Measurements from ENCODE around the gene ALOXE3.
A peak's percentile ranks its signal among the peaks of the same experiment; 100 is the strongest.

ALOXE3 gene

DNA sequence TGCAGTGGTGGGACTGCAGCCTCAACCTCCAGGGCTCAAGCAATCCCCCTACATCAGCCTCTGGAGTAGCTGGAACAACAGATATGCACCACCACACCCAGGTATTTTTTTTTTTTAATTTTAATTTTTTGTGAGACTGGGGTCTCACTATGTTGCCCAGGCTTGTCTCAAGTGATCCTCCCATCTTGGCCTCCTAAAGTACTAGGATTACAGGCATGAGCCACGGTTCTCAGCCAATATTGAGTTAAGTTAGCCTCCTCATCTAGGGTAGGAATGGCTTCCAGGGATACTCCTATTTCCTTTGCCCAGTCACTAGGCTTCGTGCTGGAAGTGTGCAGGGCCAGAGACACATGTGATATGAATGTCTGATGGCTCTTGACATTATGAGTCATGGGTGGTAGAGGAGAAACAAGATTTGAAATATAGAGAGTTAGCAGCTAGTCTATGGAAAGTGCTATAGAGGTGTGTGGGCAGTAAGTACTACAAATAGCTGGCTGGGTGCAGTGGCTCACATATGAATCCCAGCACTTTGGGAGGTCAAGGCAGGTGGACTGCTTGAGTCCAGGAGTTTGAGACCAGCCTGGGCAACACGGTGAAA is 13.6 kb upstream of the ALOXE3 start:
- Histone ChIP-seq H3F3A (ENCODE audit: low read depth) (no peaks in the 10 kb centered on the region), H2AFZ (ENCODE audit: low read length) (no peak overlapping the region), H3K27me3 (ENCODE audit: insufficient read depth, low read length, poor library complexity, severe bottlenecking) (no peaks in the 10 kb centered on the region), H3K9ac (ENCODE audit: low read depth, low read length, poor library complexity, severe bottlenecking) (no peak overlapping the region), H3K36me3 (ENCODE audit: insufficient read depth, low read length) (no peaks in the 10 kb centered on the region), H3K79me2 (ENCODE audit: insufficient read depth, low read length) (no peaks in the 10 kb centered on the region), H3K9me2 (replicated peaks; ENCODE audit: low read depth, low read length) (no peaks in the 10 kb centered on the region), H4K20me1 (ENCODE audit: insufficient read depth, low read length, poor library complexity, severe bottlenecking) (no peaks in the 10 kb centered on the region), H3K9me3 (ENCODE audit: insufficient read depth, low read depth, low read length) (no peaks in the 10 kb centered on the region), H3K4me2 (ENCODE audit: low read depth, low read length, poor library complexity, severe bottlenecking) (no peak overlapping the region), H3K4me3 (ENCODE audit: low read length, poor library complexity, severe bottlenecking) (no peak overlapping the region), H3K4me1 (ENCODE audit: insufficient read depth, low read length, poor library complexity, severe bottlenecking) (peaks cover 4% of the 10 kb centered on the region)
- TF ChIP-seq EZH2phosphoT487 (IDR thresholded peaks at IDR 0.05; ENCODE audit: borderline replicate concordance) = no peak
- TF ChIP-seq CTCF (conservative IDR thresholded peaks at IDR 0.05; ENCODE audit: low read length) = no peak

GRCh38 chr17:8128125-8128784 is 9.9 kb upstream of the ALOXE3 start:
- H3K4me1 ChIP-seq (ENCODE audit: insufficient read depth, low read length, poor library complexity, severe bottlenecking) = peaks cover 26% of the 10 kb centered on the region
- no peaks in the 10 kb centered on the region for H3K36me3 ChIP-seq (ENCODE audit: insufficient read depth, low read length)
- H3K79me2 ChIP-seq (ENCODE audit: insufficient read depth, low read length) = no peaks in the 10 kb centered on the region
- H3K4me3 ChIP-seq (ENCODE audit: low read length, poor library complexity, severe bottlenecking) = no peak overlapping the region
- H2AFZ ChIP-seq (ENCODE audit: low read length) = no peak overlapping the region
- H3K27me3 ChIP-seq (ENCODE audit: insufficient read depth, low read length, poor library complexity, severe bottlenecking) = no peaks in the 10 kb centered on the region
- H3F3A ChIP-seq (ENCODE audit: low read depth) = no peaks in the 10 kb centered on the region
- H4K20me1 ChIP-seq (ENCODE audit: insufficient read depth, low read length, poor library complexity, severe bottlenecking) = no peaks in the 10 kb centered on the region
- H3K4me2 ChIP-seq (ENCODE audit: low read depth, low read length, poor library complexity, severe bottlenecking) = no peak overlapping the region
- TF ChIP-seq CTCF (conservative IDR thresholded peaks at IDR 0.05; ENCODE audit: low read length) = no peak
- no peak for TF ChIP-seq EZH2phosphoT487 (IDR thresholded peaks at IDR 0.05; ENCODE audit: borderline replicate concordance)
- no peaks in the 10 kb centered on the region for H3K9me3 ChIP-seq (ENCODE audit: insufficient read depth, low read depth, low read length)
- no peaks in the 10 kb centered on the region for H3K9me2 ChIP-seq (replicated peaks; ENCODE audit: low read depth, low read length)
- H3K9ac ChIP-seq (ENCODE audit: low read depth, low read length, poor library complexity, severe bottlenecking) = no peak overlapping the region

- no peaks in the 10 kb centered on the region for H3K9me2 ChIP-seq (replicated peaks; ENCODE audit: low read depth, low read length)
- peak overlapping the region; percentile 95 for H2AFZ ChIP-seq (ENCODE audit: low read length)
- H3K9me3 ChIP-seq (ENCODE audit: insufficient read depth, low read depth, low read length) = no peaks in the 10 kb centered on the region
- no peaks in the 10 kb centered on the region for H3K36me3 ChIP-seq (ENCODE audit: insufficient read depth, low read length)
- H3K4me3 ChIP-seq (ENCODE audit: low read length, poor library complexity, severe bottlenecking) = peak overlapping the region; percentile 91
- H3K9ac ChIP-seq (ENCODE audit: low read depth, low read length, poor library complexity, severe bottlenecking) = peak overlapping the region; percentile 76
- peaks cover 7% of the 10 kb centered on the region for H3K27me3 ChIP-seq (ENCODE audit: insufficient read depth, low read length, poor library complexity, severe bottlenecking)
- H3K4me2 ChIP-seq (ENCODE audit: low read depth, low read length, poor library complexity, severe bottlenecking) = peak overlapping the region; percentile 93
- H3K79me2 ChIP-seq (ENCODE audit: insufficient read depth, low read length) = no peaks in the 10 kb centered on the region
- no peaks in the 10 kb centered on the region for H3F3A ChIP-seq (ENCODE audit: low read depth)
- no peaks in the 10 kb centered on the region for H4K20me1 ChIP-seq (ENCODE audit: insufficient read depth, low read length, poor library complexity, severe bottlenecking)
- TF ChIP-seq EZH2phosphoT487 (IDR thresholded peaks at IDR 0.05; ENCODE audit: borderline replicate concordance) (no peak), CTCF (conservative IDR thresholded peaks at IDR 0.05; ENCODE audit: low read length) (no peak)
- peaks cover 37% of the 10 kb centered on the region for H3K4me1 ChIP-seq (ENCODE audit: insufficient read depth, low read length, poor library complexity, severe bottlenecking)
Measured at GRCh38 chr17:8126491-8127066, 8.3 kb upstream of the ALOXE3 start.
